Glomerular endothelial cell (primary cell): ENCODE results near the gene ZNRF1. TPM values are rescaled to one million over a fixed set of nuclear protein-coding genes. Genes with fewer than 3 reads are reported as not detected.

Experiments
- DNase-seq: peaks from one replicate; pipeline ENCODE4 v3.0.0-alpha.2; 2011; ENCODE audit warnings: low read depth, low spot score; ENCODE audit errors: extremely low read depth
- total RNA-seq: library from RNA; depleted of rRNA; stranded (reverse); fragments of >200 nt; gene quantifications from 2 replicates; pipeline ENCODE4 v1.2.3, GENCODE V29; 2015

The ZNRF1 gene
- total RNA-seq, 1 donor from 2014 or later, result 50.2 TPM

DNA sequence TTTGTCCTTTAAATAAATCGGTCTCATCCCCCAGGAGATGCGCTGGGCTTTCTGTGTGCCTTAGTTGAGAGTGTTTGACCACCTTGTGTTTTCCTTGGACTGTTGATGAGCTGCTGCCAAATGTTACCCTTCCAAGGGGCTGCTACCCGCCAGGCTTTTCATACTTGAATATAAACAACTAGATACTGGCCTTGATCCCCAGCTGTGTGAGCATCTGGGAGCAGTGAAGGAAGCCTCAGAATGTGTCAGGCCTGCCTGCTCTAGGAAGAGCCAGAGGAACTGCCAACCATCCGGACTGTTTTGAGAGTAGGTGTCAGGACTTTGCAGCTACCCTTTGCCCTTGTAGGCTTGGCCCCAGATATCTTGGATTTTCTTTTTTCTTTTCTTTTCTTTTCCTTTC, 60.0 kb downstream of the ZNRF1 start:
- no peak for DNase-seq

- no peak for DNase-seq
Observed at GRCh38 chr16:75059411-75059810, 60.6 kb downstream of the ZNRF1 start.

GRCh38 chr16:75060723-75061122, 61.9 kb downstream of the ZNRF1 start:
- DNase-seq, result no peak

GRCh38 chr16:75061669-75062068, 62.8 kb downstream of the ZNRF1 start:
- no peak for DNase-seq

- DNase-seq, result no peak
Observed at GRCh38 chr16:75062135-75062975, 63.5 kb downstream of the ZNRF1 start.

- no peak for DNase-seq
Observed at GRCh38 chr16:75062976-75063346, 64.1 kb downstream of the ZNRF1 start.

DNA sequence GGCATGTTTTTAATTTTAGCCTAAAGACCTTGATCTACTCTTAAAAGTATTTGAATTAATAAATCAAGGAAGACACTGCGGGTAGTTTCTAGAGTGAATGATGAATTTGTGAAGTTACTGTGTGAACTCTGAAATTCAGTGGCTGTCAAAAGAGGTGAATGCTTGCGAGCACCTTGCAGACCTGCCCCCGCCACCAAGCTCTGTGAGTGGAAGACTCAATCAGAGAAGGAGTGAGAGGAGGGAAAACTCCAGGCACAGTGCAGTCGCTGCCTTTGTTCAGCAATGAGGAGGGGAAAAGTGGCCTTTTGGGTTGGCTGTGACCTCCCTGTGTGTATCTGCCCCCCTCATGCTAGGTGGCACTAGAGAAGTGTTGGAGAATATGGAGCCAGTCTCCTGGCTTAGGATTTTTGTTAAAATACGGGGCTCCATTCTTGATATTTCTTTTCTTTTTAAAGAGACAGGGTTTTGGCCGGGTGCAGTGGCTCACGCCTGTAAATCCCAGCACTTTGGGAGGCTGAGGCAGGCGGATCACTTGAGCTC, 64.8 kb downstream of the ZNRF1 start:
- DNase-seq, result no peak

GRCh38 chr16:75064403-75065148, 65.8 kb downstream of the ZNRF1 start:
- DNase-seq, result no peak

DNA sequence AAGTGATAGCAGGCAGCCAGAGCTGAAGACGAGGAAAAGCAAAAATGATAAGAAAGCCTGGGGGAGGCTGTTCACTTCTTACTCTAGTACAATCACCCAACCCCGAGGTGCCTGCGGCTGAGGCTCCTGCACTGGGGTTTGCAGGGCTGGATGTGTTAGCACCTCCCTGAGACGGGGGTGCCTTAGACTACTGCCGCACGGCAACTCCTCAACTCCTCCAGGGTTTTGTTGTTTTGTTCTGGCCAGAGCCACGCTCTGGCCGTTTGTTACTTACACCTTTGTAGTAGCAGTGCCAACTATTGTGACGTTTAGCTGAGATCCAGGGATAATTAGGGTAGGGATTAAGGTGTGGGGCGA, 66.3 kb downstream of the ZNRF1 start:
- DNase-seq, result no peak

GRCh38 chr16:75065521-75066149, 66.8 kb downstream of the ZNRF1 start:
- no peak for DNase-seq

DNA sequence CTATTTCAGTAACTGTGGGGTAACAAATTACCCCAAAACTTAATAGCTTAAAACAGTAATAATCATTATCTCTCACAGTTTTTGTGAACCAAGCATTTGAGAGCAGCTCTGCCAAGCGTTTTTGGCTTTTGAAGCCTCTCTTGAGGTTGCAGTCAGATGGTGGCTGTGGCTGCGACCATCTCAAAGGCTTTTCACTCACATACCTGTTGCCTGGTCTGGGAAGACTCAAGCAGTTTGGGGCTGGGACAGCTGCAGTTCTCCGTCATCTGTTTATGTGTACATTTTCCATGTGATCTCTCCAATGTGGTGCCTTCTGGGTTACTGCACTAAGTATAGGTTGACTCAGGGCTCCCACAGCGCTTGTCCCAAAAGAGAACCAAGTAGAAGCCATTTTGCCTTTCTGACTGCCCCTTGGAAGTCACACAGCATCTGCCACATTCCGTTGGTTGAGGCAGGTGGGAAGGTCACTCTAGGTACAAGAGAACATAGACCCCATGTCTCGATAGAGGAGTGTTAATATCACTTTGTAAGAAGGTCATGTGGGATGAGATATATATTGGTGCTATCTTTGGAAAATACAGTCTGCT, 68.1 kb downstream of the ZNRF1 start:
- DNase-seq, result no peak

GRCh38 chr16:75068085-75069031, 69.5 kb downstream of the ZNRF1 start:
- DNase-seq, result no peak

GRCh38 chr16:75070012-75070841, 71.4 kb downstream of the ZNRF1 start:
- DNase-seq, result no peak

DNA sequence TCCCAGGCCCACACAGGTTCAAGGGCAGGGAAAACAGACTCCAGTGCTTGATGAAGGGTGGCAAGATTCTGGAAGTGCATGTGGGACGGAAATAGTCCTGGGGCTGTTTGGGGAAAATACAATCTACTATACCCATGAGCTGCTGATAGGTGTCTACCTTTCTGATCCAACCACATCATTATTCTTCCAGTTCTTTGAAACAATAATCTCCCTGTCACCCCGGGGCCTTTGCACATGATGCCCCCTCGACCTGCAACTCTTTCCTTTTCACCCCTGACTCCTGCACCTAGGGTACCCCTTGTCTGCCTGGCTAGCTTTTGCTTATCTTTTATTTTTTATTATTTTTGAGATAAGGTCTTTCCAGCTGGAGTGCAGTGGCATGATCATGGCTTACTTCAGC, 72.8 kb downstream of the ZNRF1 start:
- DNase-seq, result no peak

DNA sequence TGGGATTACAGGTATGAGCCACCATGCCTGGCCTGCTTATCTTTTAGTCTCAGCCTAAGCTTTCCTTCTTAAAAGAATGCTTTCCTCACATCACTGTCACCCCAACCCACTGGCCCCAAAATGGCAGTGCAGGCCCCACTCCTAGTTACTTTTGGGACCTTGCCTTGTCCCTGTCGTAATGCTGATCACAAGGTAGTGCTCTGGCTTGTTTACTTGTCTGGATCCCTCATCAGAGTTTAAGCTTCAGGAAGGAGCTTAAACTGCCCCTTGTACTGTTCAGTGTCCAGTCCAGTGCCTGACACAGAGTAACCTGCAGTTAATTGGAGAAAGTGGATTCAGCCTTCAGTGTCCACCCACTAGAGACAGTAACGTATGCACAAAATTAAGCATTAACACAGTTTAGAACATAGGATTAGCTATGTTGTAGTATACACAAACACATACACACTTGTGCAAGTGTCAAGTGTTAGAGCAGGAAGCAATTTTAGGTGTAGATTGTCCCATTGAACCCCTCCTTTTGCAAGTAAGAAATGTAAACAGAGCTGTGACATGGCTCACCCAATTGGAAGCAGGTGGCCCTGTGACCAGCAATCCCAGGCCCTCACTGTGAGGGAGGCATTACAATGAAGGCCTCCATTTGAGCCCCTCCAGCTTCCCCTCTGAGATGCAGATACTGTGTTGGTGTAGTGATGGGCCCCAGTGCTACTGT, 73.6 kb downstream of the ZNRF1 start:
- no peak for DNase-seq

- no peak for DNase-seq
Observed at GRCh38 chr16:75073545-75074303, 74.9 kb downstream of the ZNRF1 start.

- DNase-seq, result no peak
Observed at GRCh38 chr16:75074304-75074793, 75.5 kb downstream of the ZNRF1 start.
